PC-9 (cell line): Measurements from ENCODE around the gene SEMA4B. TPM values are rescaled to one million over a fixed set of nuclear protein-coding genes. Genes with fewer than 3 reads are reported as not detected.

Experiments used
- BruUV-seq: library from RNA; stranded (reverse); fragments of 400-500 nt; replicated peaks from 2 replicates; lab custom pipeline; 2021; lab: Mats Ljungman, UMichigan
- CTCF ChIA-PET: fragments of 300-600 bp; sonication (Branson Sonifier 250); formaldehyde crosslinking; loops from one replicate; lab custom pipeline; 2022; ENCODE audit warnings: antibody characterized with exemption; lab: Charles Lee
- POLR2A ChIA-PET: fragments of 300-600 bp; sonication (Branson Sonifier 250); formaldehyde crosslinking; loops from one replicate; lab custom pipeline; 2022; ENCODE audit warnings: antibody characterized with exemption; ENCODE audit not compliant: unreplicated experiment; lab: Charles Lee
- DNase-seq, 2 experiments: peaks; one replicate each; pipeline versions ENCODE4 v3.0.0 to v3.0.0-alpha.2; 2015 to 2022; ENCODE audit warnings: mixed read lengths in 1 of 2
- H2AFZ ChIP-seq: fragments of 200-600 bp; sonication (generic); 2 replicates; pipeline ENCODE4 v1.8.1; 2017; ENCODE audit warnings: antibody characterized with exemption
- H3F3A ChIP-seq: fragments of 200-600 bp; sonication (generic); 2 replicates; pipeline ENCODE4 v1.8.1; 2017; ENCODE audit warnings: antibody characterized with exemption, mild to moderate bottlenecking, low read depth; ENCODE audit not compliant: insufficient read depth
- H3K27ac ChIP-seq: fragments of 200-600 bp; sonication (generic); 2 replicates; pipeline ENCODE4 v1.6.1; 2016; ENCODE audit warnings: mixed run types
- H3K27me3 ChIP-seq: fragments of 200-600 bp; sonication (generic); 2 replicates; pipeline ENCODE4 v1.6.1; 2016; ENCODE audit warnings: low read depth, mixed run types; ENCODE audit not compliant: insufficient read depth
- H3K36me3 ChIP-seq: fragments of 200-600 bp; sonication (generic); 2 replicates; pipeline ENCODE4 v1.6.1; 2016; ENCODE audit warnings: low read depth, mixed run types
- H3K4me1 ChIP-seq: fragments of 200-600 bp; sonication (generic); replicated peaks from 2 replicates; pipeline ENCODE4 v1.6.1; 2016; ENCODE audit warnings: mixed run types; ENCODE audit not compliant: insufficient read depth
- H3K4me2 ChIP-seq: fragments of 200-600 bp; sonication (generic); 2 replicates; pipeline ENCODE4 v1.6.1; 2017; ENCODE audit warnings: mixed run types
- H3K4me3 ChIP-seq: fragments of 200-600 bp; sonication (generic); 2 replicates; pipeline ENCODE4 v1.6.1; 2016; ENCODE audit warnings: mixed run types
- H3K79me2 ChIP-seq: fragments of 200-600 bp; sonication (generic); 2 replicates; pipeline ENCODE4 v1.6.1; 2017; ENCODE audit warnings: low read depth, mixed run types
- H3K9me2 ChIP-seq: fragments of 200-600 bp; sonication (generic); 2 replicates; pipeline ENCODE4 v1.8.1; 2017; ENCODE audit warnings: mild to moderate bottlenecking; ENCODE audit not compliant: insufficient read depth
- H3K9me3 ChIP-seq: fragments of 200-600 bp; sonication (generic); 2 replicates; pipeline ENCODE4 v1.8.1; 2016; ENCODE audit warnings: low read depth; ENCODE audit not compliant: insufficient read depth
- H4K20me1 ChIP-seq: fragments of 200-600 bp; sonication (generic); 2 replicates; pipeline ENCODE4 v1.8.1; 2017; ENCODE audit not compliant: insufficient read depth
- EZH2 ChIP-seq: fragments of 200-600 bp; sonication (generic); IDR thresholded peaks from 2 replicates; pipeline ENCODE4 v1.8.0; 2017; ENCODE audit warnings: antibody characterized with exemption, low read depth
- intact Hi-C: fragments of 100-400 bp; cut with micrococcal nuclease; formaldehyde crosslinking; loops from one replicate; pipeline ENCODE4 v1.10.0; 2022; ENCODE audit not compliant: unreplicated experiment
- total RNA-seq: library from RNA; stranded (reverse); gene quantifications from 2 replicates; pipeline ENCODE4 v1.2.3, GENCODE V29; 2021
- TF ChIP-seq, protein P1 (sequence below): fragments of 200-600 bp; sonication (generic); conservative IDR thresholded peaks from 2 replicates; pipeline ENCODE4 v1.6.1; 2017; ENCODE audit warnings: mixed run types, antibody characterized with exemption, mild to moderate bottlenecking, moderate library complexity

SEMA4B gene
- total RNA-seq, 1 experiment from 2014 or later = 70.7 TPM

DNA sequence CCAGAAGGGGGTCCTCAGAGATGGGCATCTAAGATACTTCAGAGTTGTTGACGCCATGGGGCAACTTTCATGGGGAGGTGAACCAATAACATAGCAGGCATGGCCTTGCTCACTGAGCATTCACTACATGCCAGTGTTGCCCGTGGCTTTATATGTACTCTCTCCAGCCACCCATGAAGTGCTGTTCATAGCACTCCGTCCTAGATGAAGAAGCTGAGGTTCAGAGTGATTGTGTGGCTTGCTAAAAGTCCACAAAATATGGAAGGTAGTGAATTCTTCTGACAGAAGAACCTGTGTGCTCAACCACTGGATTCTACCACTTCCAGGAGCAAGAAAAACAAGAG, 9.8 kb upstream of the SEMA4B start:
- Histone ChIP-seq H3K4me2 (no peak overlapping the region), H3K79me2 (peaks cover 22% of the 10 kb centered on the region), H3K27me3 (no peaks in the 10 kb centered on the region), H4K20me1 (no peaks in the 10 kb centered on the region; the same call in 1 of the 2 replicates), H3K4me3 (no peak overlapping the region), H3K36me3 (0 out of 2 replicates have a peak, but pooled peaks cover 8% of the 10 kb centered on the region), H3K9me3 (no peaks in the 10 kb centered on the region), H3K4me1 (peaks cover 19% of the 10 kb centered on the region), H3F3A (peaks cover 8% of the 10 kb centered on the region; the same call in 1 of the 2 replicates), H3K9me2 (no peaks in the 10 kb centered on the region), H2AFZ (no peak overlapping the region), H3K27ac (no peak overlapping the region)
- DNase-seq = no peak
- intact Hi-C loops = no loop called here
- POLR2A ChIA-PET = no interaction called here
- no TSS peak for BruUV-seq
- TF ChIP-seq, protein P1, sequence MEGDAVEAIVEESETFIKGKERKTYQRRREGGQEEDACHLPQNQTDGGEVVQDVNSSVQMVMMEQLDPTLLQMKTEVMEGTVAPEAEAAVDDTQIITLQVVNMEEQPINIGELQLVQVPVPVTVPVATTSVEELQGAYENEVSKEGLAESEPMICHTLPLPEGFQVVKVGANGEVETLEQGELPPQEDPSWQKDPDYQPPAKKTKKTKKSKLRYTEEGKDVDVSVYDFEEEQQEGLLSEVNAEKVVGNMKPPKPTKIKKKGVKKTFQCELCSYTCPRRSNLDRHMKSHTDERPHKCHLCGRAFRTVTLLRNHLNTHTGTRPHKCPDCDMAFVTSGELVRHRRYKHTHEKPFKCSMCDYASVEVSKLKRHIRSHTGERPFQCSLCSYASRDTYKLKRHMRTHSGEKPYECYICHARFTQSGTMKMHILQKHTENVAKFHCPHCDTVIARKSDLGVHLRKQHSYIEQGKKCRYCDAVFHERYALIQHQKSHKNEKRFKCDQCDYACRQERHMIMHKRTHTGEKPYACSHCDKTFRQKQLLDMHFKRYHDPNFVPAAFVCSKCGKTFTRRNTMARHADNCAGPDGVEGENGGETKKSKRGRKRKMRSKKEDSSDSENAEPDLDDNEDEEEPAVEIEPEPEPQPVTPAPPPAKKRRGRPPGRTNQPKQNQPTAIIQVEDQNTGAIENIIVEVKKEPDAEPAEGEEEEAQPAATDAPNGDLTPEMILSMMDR = no peak
- no peak for TF ChIP-seq EZH2
- CTCF ChIA-PET = interaction anchor here (0.6 kb wide), 1 partner anchor 22 kb away, joined by 3 read pairs; no protein-coding TSS in a partner anchor

DNA sequence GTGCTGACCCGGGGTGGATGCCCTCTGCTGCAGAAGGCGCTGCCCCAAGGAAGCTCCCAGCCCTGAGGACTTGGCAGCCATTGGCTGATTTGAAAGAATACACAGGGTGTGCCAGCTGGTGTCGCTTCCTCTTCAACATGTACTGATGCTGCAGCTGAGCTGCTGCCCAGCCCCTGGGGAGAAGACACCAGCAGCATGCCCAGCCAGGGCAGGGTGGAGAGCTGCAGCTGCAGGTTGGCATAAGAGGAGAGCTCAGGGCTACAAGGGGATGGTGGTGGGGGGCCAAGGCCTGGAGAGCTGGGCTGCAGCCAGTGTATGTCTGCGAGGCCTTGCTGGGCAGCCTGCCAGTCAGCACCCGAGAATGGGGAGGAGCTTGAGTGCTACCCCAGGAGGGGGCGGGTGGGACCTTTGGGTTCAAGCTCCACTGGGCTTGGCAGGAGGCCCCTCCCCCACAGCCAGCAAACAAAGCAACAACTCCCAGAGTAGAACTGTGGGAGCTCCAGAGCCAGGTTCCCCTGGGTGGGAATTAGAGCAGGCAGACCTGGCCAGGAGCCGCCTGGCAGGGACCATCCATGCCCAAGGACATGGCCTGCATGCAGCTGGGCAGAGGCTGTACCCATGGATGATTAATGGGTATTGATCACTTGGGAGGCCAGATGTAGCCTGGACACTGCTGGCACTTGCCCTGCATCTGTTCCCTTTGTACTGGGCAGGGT, 9.2 kb upstream of the SEMA4B start:
- CTCF ChIA-PET = interaction anchor here (0.6 kb wide), 2 partner anchors 21 to 29 kb away, joined by 3 read pairs; no protein-coding TSS in a partner anchor

DNA sequence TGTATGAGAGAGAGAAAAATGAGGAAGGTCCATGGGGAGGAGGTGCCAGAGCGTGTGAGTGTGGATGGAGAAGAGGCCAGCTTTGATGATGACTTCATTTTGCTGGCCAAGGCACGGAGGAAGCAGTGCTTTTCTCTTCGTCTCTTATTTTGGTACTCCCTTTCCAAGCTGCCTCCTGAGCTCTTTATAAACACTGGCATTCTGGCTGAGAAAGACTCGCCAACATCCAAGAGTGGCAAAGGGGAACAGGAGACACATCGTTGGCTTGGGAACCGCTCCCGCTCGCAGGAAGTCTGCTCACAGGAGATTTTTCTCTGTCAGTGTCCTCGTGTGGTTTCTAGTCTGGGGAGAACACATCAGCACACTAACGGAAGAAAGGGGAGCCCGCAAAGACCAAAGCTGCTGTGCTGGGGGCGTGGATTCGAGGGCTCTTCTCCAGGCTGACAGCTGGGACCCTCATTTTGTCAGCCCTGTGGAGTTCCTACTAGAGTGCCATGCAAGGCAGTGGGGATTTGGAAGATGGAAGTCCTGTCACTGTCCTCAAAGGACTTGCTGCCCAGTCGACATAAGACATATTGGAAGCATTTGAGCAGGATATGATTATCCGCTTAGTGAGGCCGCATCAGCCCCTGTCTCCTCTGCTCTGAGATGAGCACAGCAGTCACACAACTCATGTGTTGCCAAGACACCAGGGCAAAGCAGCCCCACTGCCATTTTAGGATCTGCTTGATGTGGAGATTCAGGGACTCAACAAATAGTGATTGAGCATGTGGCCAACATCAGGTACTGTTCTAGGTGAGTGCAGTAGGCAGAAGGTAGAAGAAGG, 8.0 kb upstream of the SEMA4B start:
- Histone ChIP-seq H3K27me3 (no peaks in the 10 kb centered on the region), H3K4me1 (peaks cover 19% of the 10 kb centered on the region), H3K9me2 (no peaks in the 10 kb centered on the region), H3K4me2 (no peak overlapping the region), H4K20me1 (no peaks in the 10 kb centered on the region), H3K9me3 (no peaks in the 10 kb centered on the region), H2AFZ (no peak overlapping the region), H3K36me3 (0 out of 2 replicates have a peak, but pooled peaks cover 8% of the 10 kb centered on the region), H3K79me2 (peaks cover 13% of the 10 kb centered on the region; the same call in 1 of the 2 replicates), H3F3A (peaks cover 11% of the 10 kb centered on the region; the same call in 1 of the 2 replicates), H3K27ac (no peak overlapping the region), H3K4me3 (no peak overlapping the region)
- no TSS peak for BruUV-seq
- ChIA-PET POLR2A (no interaction called here), CTCF (interaction anchor here (0.6 kb wide), 1 partner anchor 88 kb away, joined by 4 read pairs; no protein-coding TSS in a partner anchor)
- no peak for DNase-seq
- TF ChIP-seq, protein P1 = no peak
- TF ChIP-seq EZH2 = no peak
- intact Hi-C loops = no loop called here

More for the DNA sequence above, 9.2 kb upstream of the SEMA4B start:
- intact Hi-C loops = no loop called here
- no peak for TF ChIP-seq EZH2
- TF ChIP-seq, protein P1 = no peak
- Histone ChIP-seq H3K27ac (no peak overlapping the region), H2AFZ (no peak overlapping the region), H3K4me2 (no peak overlapping the region), H3K9me2 (no peaks in the 10 kb centered on the region), H3K4me3 (no peak overlapping the region), H4K20me1 (no peaks in the 10 kb centered on the region; the same call in 1 of the 2 replicates), H3K36me3 (0 out of 2 replicates have a peak, but pooled peaks cover 8% of the 10 kb centered on the region), H3K27me3 (no peaks in the 10 kb centered on the region), H3K4me1 (peaks cover 17% of the 10 kb centered on the region), H3K79me2 (peaks cover 20% of the 10 kb centered on the region), H3F3A (peaks cover 8% of the 10 kb centered on the region; the same call in 1 of the 2 replicates), H3K9me3 (no peaks in the 10 kb centered on the region)
- POLR2A ChIA-PET = interaction anchor here (1.0 kb wide), 1 partner anchor 9 kb away, joined by 7 read pairs; the partner anchor contains the start of gene SEMA4B
- DNase-seq = peak in 1 of 2 experiments; percentile 70
- BruUV-seq = no TSS peak
